HPDE6-E6E7 (cell line): ENCODE data around the gene CITED2.
"Not testable (repeated sequence)": the region's sequence is repeated elsewhere in the genome, so short reads cannot be mapped to it uniquely, and the experiment has no call there.

Source experiments
- DNase-seq: peaks from one replicate; pipeline ENCODE4 v3.0.0; 2011; ENCODE audit warnings: missing footprints; ENCODE audit errors: extremely low spot score

Gene CITED2

GRCh38 chr6:139364302-139364981 is 10.0 kb downstream of the CITED2 start:
- no peak for DNase-seq

DNA sequence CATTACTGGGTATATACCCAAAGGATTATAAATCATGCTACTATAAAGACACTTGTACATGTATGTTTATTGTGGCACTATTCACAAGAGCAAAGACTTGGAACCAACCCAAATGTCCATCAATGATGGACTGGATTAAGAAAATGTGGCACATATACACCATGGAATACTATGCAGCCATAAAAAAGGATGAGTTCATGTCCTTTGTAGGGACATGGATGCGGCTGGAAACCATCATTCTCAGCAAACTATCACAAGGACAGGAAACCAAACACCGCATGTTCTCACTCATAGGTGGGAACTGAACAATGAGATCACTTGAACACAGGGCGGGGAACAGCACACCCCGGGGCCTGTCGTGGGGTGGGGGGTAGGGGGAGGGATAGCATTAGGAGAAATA is 10.7 kb downstream of the CITED2 start:
- not testable (repeated sequence) for DNase-seq

- not testable (repeated sequence) for DNase-seq
Observed at GRCh38 chr6:139363123-139363522, 11.3 kb downstream of the CITED2 start.

- no peak for DNase-seq
Observed at GRCh38 chr6:139361211-139361610, 13.2 kb downstream of the CITED2 start.

DNA sequence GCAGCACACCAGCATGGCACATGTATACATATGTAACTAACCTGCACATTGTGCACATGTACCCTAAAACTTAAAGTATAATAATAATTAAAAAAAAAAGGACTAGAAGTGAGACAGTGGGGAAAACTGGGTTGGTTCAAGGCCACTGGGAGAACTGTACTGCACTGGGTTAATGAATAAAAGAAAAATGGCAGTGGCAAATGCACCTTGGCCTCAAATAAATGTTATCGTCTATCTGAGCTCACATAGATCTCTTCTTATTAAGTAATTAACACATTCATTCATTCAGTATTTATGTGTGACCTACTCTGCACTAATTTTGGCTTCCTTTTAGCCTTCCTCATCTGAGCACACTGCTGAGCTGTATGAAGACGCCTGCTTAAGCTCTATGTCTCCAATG is 17.5 kb downstream of the CITED2 start:
- DNase-seq = no peak

- DNase-seq = no peak
Observed at GRCh38 chr6:139355777-139356445, 18.5 kb downstream of the CITED2 start.

- DNase-seq = no peak
Observed at GRCh38 chr6:139355172-139355571, 19.3 kb downstream of the CITED2 start.

GRCh38 chr6:139354189-139354588 is 20.3 kb downstream of the CITED2 start:
- no peak for DNase-seq

- DNase-seq = peak; percentile 39
Observed at GRCh38 chr6:139349464-139350020, 24.9 kb downstream of the CITED2 start.

DNA sequence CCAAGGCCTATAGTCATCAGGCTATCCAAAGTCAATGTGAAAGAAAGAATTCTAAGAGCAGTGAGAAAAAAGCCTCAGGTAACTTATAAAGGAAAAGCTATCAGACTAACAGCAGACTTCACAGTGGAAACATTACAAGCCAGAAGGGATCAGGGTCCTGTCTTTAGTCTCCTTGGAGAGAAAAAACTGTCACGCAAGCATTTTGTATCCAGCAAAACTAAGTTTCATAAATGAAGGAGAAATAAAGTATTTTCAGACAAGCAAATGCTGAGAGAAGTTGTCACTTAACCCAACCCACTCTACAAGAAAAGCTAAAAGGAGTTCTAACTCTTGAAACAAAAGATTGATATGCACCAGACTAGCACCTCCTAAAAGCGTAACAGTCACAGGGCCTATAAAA is 28.1 kb downstream of the CITED2 start:
- DNase-seq = no peak

DNA sequence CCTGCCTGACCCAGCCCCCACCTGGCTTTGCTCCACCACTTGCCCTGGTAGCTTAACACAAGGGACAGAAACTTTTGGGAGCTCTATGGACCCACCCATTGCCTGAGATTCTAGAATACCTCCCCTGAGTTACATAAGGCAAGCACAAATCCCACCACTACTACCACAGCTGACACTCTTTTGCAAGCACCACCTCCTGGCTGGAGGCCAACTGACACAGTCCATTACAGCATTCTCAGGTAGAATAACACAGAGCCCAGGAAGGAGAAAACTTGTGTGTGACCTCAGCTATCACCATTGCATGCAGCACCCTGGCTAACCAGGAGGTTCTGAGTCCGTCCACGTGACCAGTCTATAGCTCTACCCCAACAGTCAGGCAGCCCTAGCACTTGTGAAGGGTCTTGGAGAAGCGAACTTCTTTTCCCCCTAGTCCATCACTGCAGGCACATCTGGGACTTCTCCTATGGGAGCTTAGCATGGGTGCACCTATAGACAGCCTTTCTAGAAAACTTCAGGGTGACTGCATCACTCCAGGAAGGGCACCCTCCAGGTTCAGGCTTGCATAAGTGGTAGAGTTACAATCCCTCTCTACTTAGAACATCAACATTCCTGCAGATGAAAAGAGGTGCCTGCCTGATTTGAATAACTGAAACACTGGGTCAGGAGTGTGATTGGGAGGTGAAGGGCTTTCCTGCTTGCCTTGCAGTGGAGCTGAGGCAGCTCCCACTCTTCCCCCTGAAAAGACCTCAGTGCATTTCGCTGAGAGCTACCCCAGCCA is 30.1 kb downstream of the CITED2 start:
- DNase-seq = no peak

DNA sequence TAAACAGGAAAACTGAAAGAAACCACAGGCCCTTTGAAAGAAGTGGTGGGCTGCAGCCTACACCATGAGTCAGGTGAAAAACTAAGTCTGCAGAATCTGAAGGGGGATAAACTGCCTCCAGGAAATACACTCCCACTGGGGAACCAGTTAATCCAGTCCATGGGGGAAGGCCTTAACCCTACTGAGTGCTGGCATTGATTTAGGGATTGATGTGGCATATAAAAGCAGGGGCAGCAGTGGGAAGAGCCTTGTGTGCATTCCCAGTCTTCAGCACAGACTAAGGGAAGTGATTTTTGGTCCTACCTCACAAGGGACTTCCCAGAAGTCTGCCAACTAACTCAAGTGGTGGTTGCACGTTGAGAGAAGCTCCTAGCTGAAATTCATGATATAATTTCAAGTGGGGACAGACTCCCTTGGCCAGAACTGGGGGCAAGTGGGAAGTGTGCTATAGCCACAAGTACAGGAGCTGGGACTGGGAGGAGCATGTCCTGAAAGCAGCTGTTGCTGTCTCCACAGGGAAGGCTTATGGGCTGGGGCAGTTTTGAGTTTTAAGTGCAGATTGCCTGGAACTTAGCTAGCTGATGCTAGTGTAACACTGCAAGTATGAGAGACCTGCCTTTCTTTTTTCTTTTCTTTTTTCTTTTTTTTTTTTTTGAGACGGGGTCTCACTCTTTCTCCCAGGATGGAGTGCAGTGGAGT is 31.2 kb downstream of the CITED2 start:
- DNase-seq = no peak

DNA sequence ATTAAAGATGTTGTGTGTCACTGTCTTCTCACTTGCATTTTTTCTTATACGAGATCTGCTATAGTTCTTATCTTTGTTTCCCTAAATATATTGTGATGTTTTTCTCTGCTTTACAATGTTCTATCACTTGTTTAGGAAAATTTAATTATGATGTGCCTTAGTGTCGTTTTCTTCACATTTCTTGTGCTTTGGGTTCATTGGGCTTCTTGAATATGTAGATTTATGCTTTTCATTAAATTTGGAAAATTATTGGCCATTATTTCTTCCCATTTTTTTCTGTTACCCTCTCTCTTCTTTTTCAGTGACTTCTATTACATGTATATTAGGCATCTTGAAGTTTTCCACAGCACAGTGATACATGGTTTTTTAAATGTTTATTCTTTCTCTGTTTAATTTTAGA is 33.4 kb downstream of the CITED2 start:
- no peak for DNase-seq

DNA sequence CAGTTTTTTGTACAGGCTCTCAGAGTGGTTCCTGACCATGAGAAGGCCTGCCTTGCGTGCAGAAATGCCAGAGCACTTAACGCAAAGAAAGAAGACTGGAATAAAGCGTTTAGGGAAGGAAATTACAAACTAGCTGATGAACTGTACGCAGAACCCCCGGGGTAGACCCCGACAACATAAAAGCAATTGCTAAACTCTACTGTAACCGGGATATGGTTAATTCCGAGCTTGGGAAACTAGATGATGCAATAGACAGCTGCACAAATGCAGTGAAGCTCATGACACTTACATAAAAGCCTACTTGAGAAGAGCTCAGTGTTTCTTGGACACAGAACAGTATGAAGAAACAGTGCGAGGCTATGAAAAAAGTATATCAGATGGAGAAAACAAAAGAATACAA is 35.7 kb downstream of the CITED2 start:
- no peak for DNase-seq

DNA sequence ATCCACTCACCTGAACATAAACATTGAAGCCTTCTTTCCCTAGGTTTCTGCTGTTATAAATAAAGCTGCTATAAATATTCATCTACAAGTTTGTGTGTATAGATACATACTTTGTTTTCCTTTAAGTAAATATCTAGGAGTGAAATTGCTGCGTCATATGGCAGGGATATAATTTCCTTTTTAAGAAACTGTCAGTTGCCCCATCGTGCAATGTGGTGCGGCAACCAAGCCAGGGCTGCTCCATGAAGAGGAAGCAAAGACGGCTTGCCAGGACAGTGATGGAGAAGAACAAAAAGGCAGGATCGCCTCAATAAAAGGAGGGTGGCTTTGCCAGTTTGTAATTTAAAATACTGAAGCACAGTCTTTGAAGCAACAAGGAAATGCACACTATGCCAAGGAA is 36.6 kb downstream of the CITED2 start:
- DNase-seq = no peak

DNA sequence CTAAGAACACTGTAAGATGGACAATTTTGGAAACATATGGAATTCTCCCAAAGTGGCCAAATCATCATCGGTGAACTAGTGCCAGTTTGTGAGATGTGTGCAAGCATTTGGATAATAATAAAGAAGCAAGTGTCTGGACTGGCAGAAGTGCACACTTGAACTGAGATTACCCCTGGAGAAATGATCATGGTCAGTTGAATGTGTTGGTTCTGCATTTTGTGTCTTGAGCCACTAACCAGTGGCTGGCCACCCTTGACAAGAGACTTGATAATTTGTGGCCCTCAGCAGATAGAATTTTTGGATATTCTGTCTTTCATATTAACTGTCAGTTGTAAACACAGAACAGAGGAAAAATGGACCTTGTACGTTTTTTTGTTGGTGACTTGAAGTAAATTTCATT is 37.4 kb downstream of the CITED2 start:
- DNase-seq = no peak

GRCh38 chr6:139336488-139336887 is 38.0 kb downstream of the CITED2 start:
- no peak for DNase-seq

DNA sequence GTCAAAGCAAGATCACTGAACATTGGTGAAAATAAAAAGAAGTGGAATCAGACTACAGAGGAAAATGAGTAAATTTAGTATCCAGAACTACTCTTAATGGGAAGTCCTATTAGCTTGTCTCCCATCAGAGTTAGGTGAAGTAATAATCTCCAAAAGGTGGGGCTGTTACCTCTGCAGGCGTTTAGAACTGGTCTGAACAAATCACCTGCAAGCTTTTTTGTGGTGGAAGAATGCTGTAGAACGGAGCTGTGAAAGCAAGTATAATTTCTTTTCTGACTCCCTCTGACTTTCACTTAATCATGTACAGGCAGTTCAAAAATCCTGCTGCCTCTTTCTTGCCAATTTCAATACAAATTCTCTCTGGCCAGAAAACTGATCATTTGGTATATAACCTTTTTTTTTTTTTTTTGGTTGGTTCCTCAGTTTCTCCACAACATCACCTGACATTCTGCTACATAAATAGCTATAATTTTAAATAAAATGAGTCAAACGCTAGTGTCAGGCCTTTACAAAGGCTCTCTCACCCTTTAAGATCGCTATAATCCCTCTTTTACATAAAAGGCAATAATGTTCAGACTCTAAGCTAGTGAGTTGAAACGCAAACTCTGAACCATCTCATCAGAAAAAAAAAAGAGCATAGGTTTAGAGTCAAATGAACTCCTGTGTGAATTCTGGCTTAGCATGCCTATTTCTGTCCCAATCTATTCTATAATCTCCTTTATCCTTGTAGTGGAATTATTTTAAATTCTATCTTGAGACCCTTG is 38.8 kb downstream of the CITED2 start:
- no peak for DNase-seq

- DNase-seq = peak; percentile 26
Observed at GRCh38 chr6:139334806-139335446, 39.5 kb downstream of the CITED2 start.

GRCh38 chr6:139330826-139331500 is 43.5 kb downstream of the CITED2 start:
- no peak for DNase-seq
